ENCODE data around the gene CPVL.

- TF ChIP-seq CTCF (IDR thresholded peaks at IDR 0.05) (no peak), ZFX (IDR thresholded peaks at IDR 0.05; ENCODE audit: borderline replicate concordance) (no peak)
Observed at GRCh38 chr7:29019896-29020295, 126.4 kb downstream of the CPVL start.
